ENCODE results near the gene MAP4K4.
"Not testable (repeated sequence)": the region's sequence is repeated elsewhere in the genome, so short reads cannot be mapped to it uniquely, and the experiment has no call there.

Gene MAP4K4

GRCh38 chr2:101921953-101922325 lies 224.4 kb downstream of the MAP4K4 start:
- DNase-seq (ENCODE audit: low spot score), result no peak

GRCh38 chr2:101924311-101924710 lies 226.8 kb downstream of the MAP4K4 start:
- not testable (repeated sequence) for DNase-seq (ENCODE audit: low spot score)

DNA sequence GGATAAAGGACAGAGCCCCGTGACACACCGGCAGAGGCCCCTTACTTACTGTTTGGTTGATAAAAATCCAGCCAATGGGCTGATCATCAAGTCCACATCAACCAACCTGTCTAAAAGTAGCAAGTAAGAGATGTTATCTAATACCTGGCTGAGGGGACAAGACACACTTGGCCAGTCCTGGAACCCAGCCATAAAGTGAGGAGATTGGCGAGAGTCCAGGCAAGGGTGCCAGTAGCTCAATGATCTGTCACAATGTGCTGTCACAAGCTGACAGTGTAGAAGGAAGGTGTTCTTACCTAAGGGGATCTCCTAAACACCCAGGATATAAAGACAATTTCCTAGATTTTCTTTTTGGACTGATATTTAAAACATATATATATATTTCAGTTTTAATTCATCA lies 232.5 kb downstream of the MAP4K4 start:
- no peak for DNase-seq (ENCODE audit: low spot score)

GRCh38 chr2:101930847-101931246 lies 233.3 kb downstream of the MAP4K4 start:
- no peak for DNase-seq (ENCODE audit: low spot score)

GRCh38 chr2:101931402-101931801 lies 233.9 kb downstream of the MAP4K4 start:
- no peak for DNase-seq (ENCODE audit: low spot score)

DNA sequence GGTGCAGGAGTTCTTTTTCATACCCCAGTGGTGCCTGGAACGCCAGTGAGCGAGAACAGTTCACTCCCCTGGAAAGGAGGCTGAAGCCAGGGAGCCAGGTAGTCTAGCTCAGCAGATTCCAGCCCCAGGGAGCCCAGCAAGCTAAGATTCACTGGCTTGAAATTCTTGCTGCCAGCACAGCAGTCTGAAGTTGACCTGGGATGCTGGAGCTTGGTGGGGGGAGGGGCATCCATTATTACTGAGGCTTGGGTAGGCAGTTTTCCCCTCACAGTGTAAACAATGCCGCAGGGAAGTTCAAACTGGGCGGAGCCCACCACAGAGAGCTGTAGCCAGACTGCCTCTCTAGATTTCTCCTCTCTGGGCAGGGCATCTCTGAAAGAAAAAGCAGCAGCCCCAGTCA lies 238.3 kb downstream of the MAP4K4 start:
- DNase-seq (ENCODE audit: low spot score), result not testable (repeated sequence)

DNA sequence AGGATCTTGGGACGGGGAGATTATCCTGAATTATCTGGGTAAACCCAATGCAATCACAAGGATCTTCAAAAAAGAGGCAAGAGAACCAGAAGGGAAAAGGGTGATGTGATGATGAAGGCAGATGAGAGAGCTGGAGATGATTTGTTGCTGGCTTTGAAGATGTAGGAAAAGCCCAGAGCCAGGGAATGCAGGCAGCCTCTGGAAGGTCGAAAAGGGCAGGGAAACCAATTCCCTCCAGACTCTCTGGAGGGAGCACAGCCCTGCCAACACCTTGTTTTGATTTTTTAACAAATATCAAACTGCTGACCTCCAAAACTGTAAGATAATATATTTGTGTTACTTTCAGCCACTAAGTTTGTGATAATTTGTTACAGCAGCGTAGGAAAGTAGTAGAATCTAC lies 245.3 kb downstream of the MAP4K4 start:
- no peak for DNase-seq (ENCODE audit: low spot score)

Measured in AG08396 (cell line).